ENCODE measurements around the gene ZDHHC20. TPM values are rescaled to one million over a fixed set of nuclear protein-coding genes. Genes with fewer than 3 reads are reported as not detected.

ZDHHC20 gene
- polyA plus RNA-seq, 3 donors: 28.1 to 67.8 (median 66.8) TPM

DNA sequence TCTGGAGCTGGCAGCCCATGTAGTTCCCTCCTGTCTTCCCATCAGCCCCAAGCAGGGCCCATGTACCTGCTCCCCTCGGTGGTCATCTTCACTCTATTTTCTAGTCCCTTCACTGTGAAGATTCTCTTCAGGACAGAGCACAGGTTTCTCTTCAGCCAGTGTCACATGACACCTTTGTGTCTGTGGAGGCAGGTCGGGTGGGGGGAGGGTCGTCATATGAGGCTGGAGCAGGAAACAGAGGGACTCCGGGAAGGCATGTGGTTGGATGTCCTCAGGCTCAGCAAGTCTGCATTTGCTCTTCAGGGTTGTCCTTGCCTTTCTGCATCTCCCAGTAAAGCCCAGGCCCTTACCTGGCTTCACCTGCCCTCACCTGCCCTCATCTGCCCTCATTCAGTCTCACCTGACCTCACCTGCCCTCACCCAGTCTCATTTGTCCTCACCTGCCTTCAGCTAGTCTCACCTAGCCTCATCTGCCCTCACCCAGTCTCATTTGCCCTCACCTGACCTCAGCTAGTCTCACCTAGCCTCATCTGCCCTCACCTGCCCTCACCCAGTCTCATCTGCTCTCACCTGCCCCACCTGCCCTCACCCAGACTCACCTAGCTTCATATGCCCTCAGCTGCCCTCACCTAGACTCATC lies 120.3 kb downstream of the ZDHHC20 start:
- no peaks in the 10 kb centered on the region for H3K36me3 ChIP-seq (replicated peaks in 1 of 2; ENCODE audit: control insufficient read depth in 1 of 2, insufficient read depth in 2 of 2, low read length in 2 of 2)
- Mint-ChIP-seq H3K9me3 (peaks cover 0 to 9% (median 3%) of the 10 kb centered on the region in 7 donors), H3K36me3 (no peaks in the 10 kb centered on the region), H3K4me3 (no peak overlapping the region), H3K27ac (peak overlapping the region in 2 of 7 donors; percentile 35 to 38), H3K27me3 (ENCODE audit: low read depth in 3 of 3) (peaks cover 0 to 1% (median 0%) of the 10 kb centered on the region in 3 donors), H3K4me1 (peaks cover 6% of the 10 kb centered on the region)
- DNase-seq: no peak
- H3K27me3 ChIP-seq (ENCODE audit: control insufficient read depth in 2 of 2, insufficient read depth in 2 of 2, low read length in 2 of 2): no peaks in the 10 kb centered on the region
- no peak overlapping the region for H3K9ac ChIP-seq (ENCODE audit: insufficient read depth, low read length, poor library complexity, severe bottlenecking)
- H4K20me1 ChIP-seq (ENCODE audit: insufficient read depth, low read length): no peaks in the 10 kb centered on the region
- no peaks in the 10 kb centered on the region for H3K79me2 ChIP-seq (ENCODE audit: insufficient read depth, low read length)
- H3K27ac ChIP-seq (ENCODE audit: low read depth in 1 of 2, low read length in 2 of 2): no peak overlapping the region
- WGBS (ENCODE audit: insufficient coverage): 56% methylated on average over 3 of the region's 4 CpGs
- intact Hi-C loops (cut with micrococcal nuclease): no loop called here
- H3K4me2 ChIP-seq (replicated peaks; ENCODE audit: extremely low read depth, low read length, poor library complexity, severe bottlenecking): no peak overlapping the region
- peaks cover 0 to 5% of the 10 kb centered on the region in 2 donors for H3K9me3 ChIP-seq (replicated peaks in 1 of 2; ENCODE audit: control insufficient read depth in 1 of 2, insufficient read depth in 1 of 2, low read length in 2 of 2)
- H2AFZ ChIP-seq (ENCODE audit: insufficient read depth, low read depth, low read length, poor library complexity, severe bottlenecking): no peak overlapping the region
- no peak overlapping the region for H3K4me3 ChIP-seq (replicated peaks in 1 of 3; ENCODE audit: low read depth in 2 of 3, low read length in 3 of 3)
- H3K4me1 ChIP-seq (ENCODE audit: control insufficient read depth in 1 of 2, insufficient read depth in 2 of 2, low read length in 2 of 2): peaks cover 0 to 6% of the 10 kb centered on the region in 2 donors
- no peak for TF ChIP-seq CTCF (IDR thresholded peaks at IDR 0.05)

DNA sequence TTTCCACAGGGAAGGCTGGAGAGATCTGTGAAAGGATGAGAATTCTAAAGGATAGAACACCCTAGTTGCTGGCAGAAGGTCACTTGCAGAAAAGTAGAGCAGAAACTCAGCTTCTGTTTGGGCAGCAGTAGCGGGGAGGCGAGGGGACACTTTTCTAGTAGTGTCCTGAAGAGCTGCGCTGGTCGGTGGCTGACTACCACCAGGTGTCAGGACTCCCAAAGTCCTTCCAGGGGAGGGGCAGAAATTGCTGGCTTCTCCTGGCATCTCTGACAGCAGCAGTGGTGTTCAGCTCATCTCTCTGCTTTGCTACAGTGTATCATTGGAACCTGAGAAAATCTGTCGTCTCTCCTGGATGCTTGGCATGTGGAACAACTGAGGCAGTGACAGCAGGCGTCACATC lies 120.9 kb downstream of the ZDHHC20 start:
- no peak overlapping the region for H3K9ac ChIP-seq (ENCODE audit: insufficient read depth, low read length, poor library complexity, severe bottlenecking)
- H3K9me3 ChIP-seq (replicated peaks in 1 of 2; ENCODE audit: control insufficient read depth in 1 of 2, insufficient read depth in 1 of 2, low read length in 2 of 2): peaks cover 0 to 5% of the 10 kb centered on the region in 2 donors
- no peaks in the 10 kb centered on the region for H4K20me1 ChIP-seq (ENCODE audit: insufficient read depth, low read length)
- Mint-ChIP-seq H3K4me3 (no peak overlapping the region), H3K4me1 (peaks cover under 1% of the 10 kb centered on the region), H3K9me3 (peaks cover 0 to 9% (median 3%) of the 10 kb centered on the region in 7 donors), H3K36me3 (no peaks in the 10 kb centered on the region), H3K27me3 (ENCODE audit: low read depth in 3 of 3) (peaks cover 0 to 1% (median 0%) of the 10 kb centered on the region in 3 donors), H3K27ac (no peak overlapping the region)
- no peak overlapping the region for H3K27ac ChIP-seq (ENCODE audit: low read depth in 1 of 2, low read length in 2 of 2)
- no peak overlapping the region for H3K4me3 ChIP-seq (replicated peaks in 1 of 3; ENCODE audit: low read depth in 2 of 3, low read length in 3 of 3)
- intact Hi-C loops (cut with micrococcal nuclease): no loop called here
- no peaks in the 10 kb centered on the region for H3K27me3 ChIP-seq (ENCODE audit: control insufficient read depth in 2 of 2, insufficient read depth in 2 of 2, low read length in 2 of 2)
- no peak for DNase-seq
- H2AFZ ChIP-seq (ENCODE audit: insufficient read depth, low read depth, low read length, poor library complexity, severe bottlenecking): no peak overlapping the region
- TF ChIP-seq CTCF (IDR thresholded peaks at IDR 0.05): no peak
- no peaks in the 10 kb centered on the region for H3K36me3 ChIP-seq (replicated peaks in 1 of 2; ENCODE audit: control insufficient read depth in 1 of 2, insufficient read depth in 2 of 2, low read length in 2 of 2)
- H3K4me2 ChIP-seq (replicated peaks; ENCODE audit: extremely low read depth, low read length, poor library complexity, severe bottlenecking): no peak overlapping the region
- 96% methylated on average over 6 of the region's 6 CpGs for WGBS (ENCODE audit: insufficient coverage)
- peaks cover 0 to under 1% of the 10 kb centered on the region in 2 donors for H3K4me1 ChIP-seq (ENCODE audit: control insufficient read depth in 1 of 2, insufficient read depth in 2 of 2, low read length in 2 of 2)
- no peaks in the 10 kb centered on the region for H3K79me2 ChIP-seq (ENCODE audit: insufficient read depth, low read length)

Measured in CD14-positive monocyte (primary cell).